HL-60 (cell line): ENCODE data around the gene KREMEN2.

Source experiments
- DNase-seq, 2 experiments: peaks; one replicate each; pipeline ENCODE4 v3.0.0-alpha.2; 2010 to 2020; ENCODE audit warnings: low read depth in 1 of 2, low spot score in 1 of 2
- H3K27ac ChIP-seq: fragments of 250-450 bp; sonication (Bioruptor Pico); replicated peaks from 2 replicates; pipeline ENCODE4 v1.5.1; 2020; ENCODE audit warnings: mild to moderate bottlenecking, moderate library complexity
- H3K27me3 ChIP-seq: fragments of 250-450 bp; sonication (Bioruptor Pico); 2 replicates; pipeline ENCODE4 v1.5.1; 2021; ENCODE audit warnings: mild to moderate bottlenecking, moderate library complexity; ENCODE audit not compliant: insufficient read depth, poor library complexity, severe bottlenecking
- H3K4me3 ChIP-seq: replicated peaks from 2 replicates; pipeline ENCODE4 v1.5.1; 2011; ENCODE audit warnings: mild to moderate bottlenecking, control low read depth, low read length; ENCODE audit not compliant: insufficient read depth
- GABPA ChIP-seq: IDR thresholded peaks from 2 replicates; pipeline ENCODE4 v1.6.1; 2012; ENCODE audit warnings: low read depth
- POLR2AphosphoS5 ChIP-seq: IDR thresholded peaks from 2 replicates; pipeline ENCODE4 v1.6.1; 2012; ENCODE audit warnings: low read depth
- SPI1 ChIP-seq: IDR thresholded peaks from 2 replicates; pipeline ENCODE4 v1.6.1; 2012; ENCODE audit warnings: low read depth, mild to moderate bottlenecking, borderline replicate concordance
- TF ChIP-seq, protein P1 (sequence below): IDR thresholded peaks from one replicate; pipeline ENCODE4 v1.5.1; 2011; ENCODE audit warnings: low read length, control low read depth, inconsistent platforms; ENCODE audit not compliant: insufficient read depth
- TF ChIP-seq, protein P2 (sequence below): IDR thresholded peaks from 2 replicates; pipeline ENCODE4 v1.6.1; 2012; ENCODE audit warnings: low read depth; ENCODE audit not compliant: insufficient replicate concordance

KREMEN2 gene

DNA sequence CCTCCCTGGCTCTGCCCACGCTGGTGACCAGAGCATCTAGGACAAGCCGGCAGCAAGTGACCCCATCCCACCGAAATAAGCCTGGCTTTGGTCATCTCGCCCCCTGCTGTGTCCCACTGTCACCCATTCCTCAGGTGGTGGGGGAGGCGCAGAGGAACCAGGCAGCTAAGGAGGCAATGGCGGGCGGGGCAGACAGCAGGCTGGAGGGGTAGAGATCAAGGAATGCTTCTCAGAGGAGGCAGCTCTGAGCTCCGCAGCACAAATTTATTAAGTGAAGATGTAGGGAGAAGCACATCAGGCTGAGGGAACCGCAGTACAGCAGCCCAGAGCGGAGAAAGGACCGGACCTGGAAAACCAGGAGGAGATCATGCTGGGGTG lies 7.5 kb upstream of the KREMEN2 start:
- Histone ChIP-seq H3K27me3 (no peaks in the 10 kb centered on the region), H3K4me3 (no peak overlapping the region), H3K27ac (peak overlapping the region; percentile 79)
- TF ChIP-seq POLR2AphosphoS5 (no peak), GABPA (no peak), SPI1 (no peak)
- TF ChIP-seq, protein P1, sequence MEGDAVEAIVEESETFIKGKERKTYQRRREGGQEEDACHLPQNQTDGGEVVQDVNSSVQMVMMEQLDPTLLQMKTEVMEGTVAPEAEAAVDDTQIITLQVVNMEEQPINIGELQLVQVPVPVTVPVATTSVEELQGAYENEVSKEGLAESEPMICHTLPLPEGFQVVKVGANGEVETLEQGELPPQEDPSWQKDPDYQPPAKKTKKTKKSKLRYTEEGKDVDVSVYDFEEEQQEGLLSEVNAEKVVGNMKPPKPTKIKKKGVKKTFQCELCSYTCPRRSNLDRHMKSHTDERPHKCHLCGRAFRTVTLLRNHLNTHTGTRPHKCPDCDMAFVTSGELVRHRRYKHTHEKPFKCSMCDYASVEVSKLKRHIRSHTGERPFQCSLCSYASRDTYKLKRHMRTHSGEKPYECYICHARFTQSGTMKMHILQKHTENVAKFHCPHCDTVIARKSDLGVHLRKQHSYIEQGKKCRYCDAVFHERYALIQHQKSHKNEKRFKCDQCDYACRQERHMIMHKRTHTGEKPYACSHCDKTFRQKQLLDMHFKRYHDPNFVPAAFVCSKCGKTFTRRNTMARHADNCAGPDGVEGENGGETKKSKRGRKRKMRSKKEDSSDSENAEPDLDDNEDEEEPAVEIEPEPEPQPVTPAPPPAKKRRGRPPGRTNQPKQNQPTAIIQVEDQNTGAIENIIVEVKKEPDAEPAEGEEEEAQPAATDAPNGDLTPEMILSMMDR = no peak
- TF ChIP-seq, protein P2, sequence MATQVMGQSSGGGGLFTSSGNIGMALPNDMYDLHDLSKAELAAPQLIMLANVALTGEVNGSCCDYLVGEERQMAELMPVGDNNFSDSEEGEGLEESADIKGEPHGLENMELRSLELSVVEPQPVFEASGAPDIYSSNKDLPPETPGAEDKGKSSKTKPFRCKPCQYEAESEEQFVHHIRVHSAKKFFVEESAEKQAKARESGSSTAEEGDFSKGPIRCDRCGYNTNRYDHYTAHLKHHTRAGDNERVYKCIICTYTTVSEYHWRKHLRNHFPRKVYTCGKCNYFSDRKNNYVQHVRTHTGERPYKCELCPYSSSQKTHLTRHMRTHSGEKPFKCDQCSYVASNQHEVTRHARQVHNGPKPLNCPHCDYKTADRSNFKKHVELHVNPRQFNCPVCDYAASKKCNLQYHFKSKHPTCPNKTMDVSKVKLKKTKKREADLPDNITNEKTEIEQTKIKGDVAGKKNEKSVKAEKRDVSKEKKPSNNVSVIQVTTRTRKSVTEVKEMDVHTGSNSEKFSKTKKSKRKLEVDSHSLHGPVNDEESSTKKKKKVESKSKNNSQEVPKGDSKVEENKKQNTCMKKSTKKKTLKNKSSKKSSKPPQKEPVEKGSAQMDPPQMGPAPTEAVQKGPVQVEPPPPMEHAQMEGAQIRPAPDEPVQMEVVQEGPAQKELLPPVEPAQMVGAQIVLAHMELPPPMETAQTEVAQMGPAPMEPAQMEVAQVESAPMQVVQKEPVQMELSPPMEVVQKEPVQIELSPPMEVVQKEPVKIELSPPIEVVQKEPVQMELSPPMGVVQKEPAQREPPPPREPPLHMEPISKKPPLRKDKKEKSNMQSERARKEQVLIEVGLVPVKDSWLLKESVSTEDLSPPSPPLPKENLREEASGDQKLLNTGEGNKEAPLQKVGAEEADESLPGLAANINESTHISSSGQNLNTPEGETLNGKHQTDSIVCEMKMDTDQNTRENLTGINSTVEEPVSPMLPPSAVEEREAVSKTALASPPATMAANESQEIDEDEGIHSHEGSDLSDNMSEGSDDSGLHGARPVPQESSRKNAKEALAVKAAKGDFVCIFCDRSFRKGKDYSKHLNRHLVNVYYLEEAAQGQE = no peak
- no peak for DNase-seq

DNA sequence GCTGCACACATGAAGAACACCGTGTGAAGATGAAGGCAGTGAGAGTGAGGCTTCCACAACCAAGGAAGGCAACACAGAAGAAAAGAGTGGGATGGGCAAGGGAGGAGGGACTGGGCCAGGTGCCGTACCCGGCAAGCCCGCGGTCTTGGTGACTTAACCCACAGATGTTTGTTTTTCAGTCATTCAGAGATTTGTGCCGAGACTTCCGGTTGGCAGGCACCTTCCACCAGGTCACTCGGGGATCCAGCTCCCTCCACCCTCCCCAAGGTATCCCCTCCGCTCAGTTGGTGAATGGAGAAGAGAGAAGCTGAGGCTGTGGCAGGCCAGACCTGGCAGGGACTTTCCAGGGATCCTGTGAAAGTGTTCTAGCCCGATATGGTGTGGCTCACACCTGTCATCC lies 4.9 kb upstream of the KREMEN2 start:
- Histone ChIP-seq H3K4me3 (no peak overlapping the region), H3K27me3 (peaks cover 24% of the 10 kb centered on the region), H3K27ac (no peak overlapping the region)
- TF ChIP-seq POLR2AphosphoS5 = no peak
- TF ChIP-seq, protein P2 = no peak
- TF ChIP-seq GABPA = no peak
- TF ChIP-seq, protein P1 = no peak
- no peak for TF ChIP-seq SPI1
- DNase-seq = no peak

DNA sequence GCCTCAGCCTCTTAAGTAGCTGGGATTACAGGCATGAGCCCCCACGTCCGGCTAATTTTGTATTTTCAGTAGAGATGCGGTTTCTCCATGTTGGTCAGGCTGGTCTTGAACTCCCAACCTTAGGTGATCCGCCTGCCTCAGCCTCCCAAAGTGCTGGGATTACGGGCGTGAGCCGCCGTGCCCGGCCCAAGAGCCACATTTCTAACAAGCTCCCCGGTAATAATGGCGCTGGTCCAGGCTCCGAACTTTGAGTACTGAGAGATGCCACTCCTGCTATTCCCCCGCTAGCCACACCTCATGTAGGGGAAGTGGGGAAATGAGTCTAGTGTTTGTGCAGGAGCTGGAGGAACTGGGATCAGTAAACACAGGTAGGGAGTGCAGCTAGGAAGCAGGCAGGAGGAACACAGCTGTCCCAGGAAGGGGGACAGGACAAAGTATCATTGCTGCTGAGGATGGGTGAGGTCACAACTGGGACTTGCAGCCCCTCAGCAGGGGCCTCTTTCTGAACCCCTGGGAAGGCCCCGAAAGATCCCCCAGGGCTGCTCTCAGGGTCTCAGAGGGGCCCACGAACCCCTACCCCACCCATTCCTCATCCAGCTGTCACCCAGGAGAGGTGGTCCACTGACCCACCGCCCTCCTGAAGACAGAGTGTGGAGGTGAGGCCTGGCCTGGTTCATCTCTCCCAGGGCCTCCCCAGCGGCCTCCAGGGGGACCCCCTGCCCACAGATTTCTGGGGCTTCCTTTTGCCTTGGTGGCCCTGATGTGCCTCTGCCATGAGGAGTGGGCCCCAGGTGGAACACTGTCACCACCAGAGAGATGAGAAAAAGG lies 3.7 kb upstream of the KREMEN2 start:
- DNase-seq = no peak
- Histone ChIP-seq H3K27ac (no peak overlapping the region), H3K27me3 (peaks cover 25% of the 10 kb centered on the region), H3K4me3 (no peak overlapping the region)
- TF ChIP-seq SPI1 = no peak
- TF ChIP-seq GABPA = no peak
- TF ChIP-seq, protein P1 = no peak
- no peak for TF ChIP-seq POLR2AphosphoS5
- TF ChIP-seq, protein P2 = no peak
